Measurements from ENCODE around the gene LDB2.

- TF ChIP-seq CTCF (IDR thresholded peaks at IDR 0.05; ENCODE audit: low read depth, low read length, poor library complexity, severe bottlenecking) (no peak), EZH2phosphoT487 (IDR thresholded peaks at IDR 0.05; ENCODE audit: borderline replicate concordance, low read length) (no peak)
Measured at GRCh38 chr4:16728849-16729248, 169.6 kb downstream of the LDB2 start.
